SK-N-SH treated with all-trans-retinoic acid at 6 μM for 48 hours (cell line): ENCODE measurements around the gene RPRML.

Source experiments
- ZFP3 ChIP-seq: fragments of 250-450 bp; sonication (Bioruptor Pico); IDR thresholded peaks from 2 replicates; pipeline ENCODE4 v1.5.0; 2020; ENCODE audit warnings: mild to moderate bottlenecking, moderate library complexity
- ZFP30 ChIP-seq: fragments of 450-650 bp; formaldehyde crosslinking; IDR thresholded peaks from 2 replicates; pipeline ENCODE4 v1.5.0; 2022; ENCODE audit warnings: mild to moderate bottlenecking, moderate library complexity
- ZNF70 ChIP-seq: fragments of 450-650 bp; formaldehyde crosslinking; IDR thresholded peaks from 2 replicates; pipeline ENCODE4 v1.5.0; 2020; ENCODE audit warnings: mild to moderate bottlenecking, moderate library complexity
- TF ChIP-seq, protein P1 (sequence below): fragments of 250-450 bp; sonication (Bioruptor Pico); IDR thresholded peaks from 2 replicates; pipeline ENCODE4 v1.5.1; 2021; ENCODE audit warnings: mild to moderate bottlenecking, moderate library complexity
- TF ChIP-seq, protein P2 (sequence below): fragments of 250-450 bp; sonication (Bioruptor Pico); IDR thresholded peaks from 2 replicates; pipeline ENCODE4 v1.5.1; 2020; ENCODE audit warnings: low read depth, mild to moderate bottlenecking, moderate library complexity

DNA sequence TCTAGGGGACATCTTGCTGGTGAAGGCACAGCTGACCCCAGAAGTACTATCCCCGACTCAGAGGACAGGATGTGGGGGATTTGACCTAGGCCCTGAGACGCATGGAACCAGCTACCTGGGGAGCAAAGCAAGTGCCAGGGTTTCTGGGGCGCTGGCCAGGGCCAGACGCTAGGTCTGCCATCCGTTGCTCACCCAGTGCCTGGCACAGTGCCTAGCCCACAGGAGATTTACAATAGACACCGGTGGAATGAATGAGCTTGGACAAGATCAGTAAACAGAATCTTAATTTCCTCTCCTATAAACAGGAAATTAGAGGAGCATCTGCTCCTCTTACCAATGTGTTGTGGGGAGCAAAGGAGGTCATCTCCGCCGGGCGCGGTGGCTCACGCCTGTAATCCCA, 5.0 kb downstream of the RPRML start:
- TF ChIP-seq ZFP30 (CRISPR knock-in tag) (no peak), ZNF70 (CRISPR knock-in tag) (no peak), ZFP3 (CRISPR knock-in tag) (no peak)
- TF ChIP-seq, protein P1, sequence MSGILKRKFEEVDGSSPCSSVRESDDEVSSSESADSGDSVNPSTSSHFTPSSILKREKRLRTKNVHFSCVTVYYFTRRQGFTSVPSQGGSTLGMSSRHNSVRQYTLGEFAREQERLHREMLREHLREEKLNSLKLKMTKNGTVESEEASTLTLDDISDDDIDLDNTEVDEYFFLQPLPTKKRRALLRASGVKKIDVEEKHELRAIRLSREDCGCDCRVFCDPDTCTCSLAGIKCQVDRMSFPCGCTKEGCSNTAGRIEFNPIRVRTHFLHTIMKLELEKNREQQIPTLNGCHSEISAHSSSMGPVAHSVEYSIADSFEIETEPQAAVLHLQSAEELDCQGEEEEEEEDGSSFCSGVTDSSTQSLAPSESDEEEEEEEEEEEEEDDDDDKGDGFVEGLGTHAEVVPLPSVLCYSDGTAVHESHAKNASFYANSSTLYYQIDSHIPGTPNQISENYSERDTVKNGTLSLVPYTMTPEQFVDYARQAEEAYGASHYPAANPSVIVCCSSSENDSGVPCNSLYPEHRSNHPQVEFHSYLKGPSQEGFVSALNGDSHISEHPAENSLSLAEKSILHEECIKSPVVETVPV (CRISPR knock-in tag) = no peak
- TF ChIP-seq, protein P2, sequence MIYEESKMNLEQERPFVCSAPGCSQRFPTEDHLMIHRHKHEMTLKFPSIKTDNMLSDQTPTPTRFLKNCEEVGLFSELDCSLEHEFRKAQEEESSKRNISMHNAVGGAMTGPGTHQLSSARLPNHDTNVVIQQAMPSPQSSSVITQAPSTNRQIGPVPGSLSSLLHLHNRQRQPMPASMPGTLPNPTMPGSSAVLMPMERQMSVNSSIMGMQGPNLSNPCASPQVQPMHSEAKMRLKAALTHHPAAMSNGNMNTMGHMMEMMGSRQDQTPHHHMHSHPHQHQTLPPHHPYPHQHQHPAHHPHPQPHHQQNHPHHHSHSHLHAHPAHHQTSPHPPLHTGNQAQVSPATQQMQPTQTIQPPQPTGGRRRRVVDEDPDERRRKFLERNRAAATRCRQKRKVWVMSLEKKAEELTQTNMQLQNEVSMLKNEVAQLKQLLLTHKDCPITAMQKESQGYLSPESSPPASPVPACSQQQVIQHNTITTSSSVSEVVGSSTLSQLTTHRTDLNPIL (CRISPR knock-in tag) = no peak
